Endothelial cell (in vitro differentiated cells): ENCODE results near the gene IGDCC3. TPM values are rescaled to one million over a fixed set of nuclear protein-coding genes. Genes with fewer than 3 reads are reported as not detected.
A peak's percentile ranks its signal among the peaks of the same experiment; 100 is the strongest.

Experiments
- DNase-seq: peaks from one replicate; pipeline ENCODE4 v3.0.0; 2021; ENCODE audit warnings: low spot score
- H3K27ac Mint-ChIP-seq: one replicate; pipeline ENCODE4 v1.8.0; 2021; ENCODE audit warnings: mixed read lengths, inconsistent platforms; ENCODE audit not compliant: unreplicated experiment
- H3K27me3 Mint-ChIP-seq: one replicate; pipeline ENCODE4 v1.8.0; 2021; ENCODE audit warnings: mild to moderate bottlenecking, moderate library complexity, mixed read lengths, inconsistent platforms; ENCODE audit not compliant: unreplicated experiment
- H3K36me3 Mint-ChIP-seq: one replicate; pipeline ENCODE4 v1.8.0; 2021; ENCODE audit warnings: mild to moderate bottlenecking, low read depth, mixed read lengths, inconsistent platforms; ENCODE audit not compliant: unreplicated experiment
- H3K4me1 Mint-ChIP-seq: one replicate; pipeline ENCODE4 v1.8.0; 2021; ENCODE audit warnings: mild to moderate bottlenecking, mixed read lengths, inconsistent platforms; ENCODE audit not compliant: unreplicated experiment
- H3K4me3 Mint-ChIP-seq: one replicate; pipeline ENCODE4 v1.8.0; 2021; ENCODE audit warnings: mild to moderate bottlenecking, mixed read lengths, inconsistent platforms; ENCODE audit not compliant: unreplicated experiment
- H3K9me3 Mint-ChIP-seq: one replicate; pipeline ENCODE4 v1.8.0; 2021; ENCODE audit warnings: mixed read lengths, inconsistent platforms; ENCODE audit not compliant: unreplicated experiment
- CTCF ChIP-seq: fragments of 200-600 bp; sonication (generic); IDR thresholded peaks from one replicate; pipeline ENCODE4 v1.5.0; 2021; ENCODE audit warnings: antibody characterized with exemption; ENCODE audit not compliant: unreplicated experiment
- total RNA-seq: library from RNA; stranded (reverse); fragmentation: NEBNext Ultra II Directional; extraction: Animal tissue kit (Norgen Biotek cat#: 25700); gene quantifications from one replicate; pipeline ENCODE4 v1.2.1, GENCODE V29; 2021; ENCODE audit not compliant: unreplicated experiment

Gene IGDCC3
- total RNA-seq, 1 donor from 2014 or later: 538 TPM

- Mint-ChIP-seq H3K27ac (peak overlapping the region; percentile 80), H3K4me1 (peaks cover 47% of the 10 kb centered on the region)
These were observed 34.3 kb downstream of the IGDCC3 start for GRCh38 chr15:65343374-65343981.

GRCh38 chr15:65342493-65342892 lies 35.3 kb downstream of the IGDCC3 start:
- Mint-ChIP-seq H3K36me3 (peaks cover 34% of the 10 kb centered on the region), H3K27me3 (peaks cover 15% of the 10 kb centered on the region), H3K9me3 (no peaks in the 10 kb centered on the region), H3K27ac (peak overlapping the region; percentile 80), H3K4me3 (peak overlapping the region; percentile 12), H3K4me1 (peaks cover 53% of the 10 kb centered on the region)
- DNase-seq: no peak
- TF ChIP-seq CTCF: no peak

More at GRCh38 chr15:65343374-65343981, 34.3 kb downstream of the IGDCC3 start:
- TF ChIP-seq CTCF: no peak
- H3K27me3 Mint-ChIP-seq: peaks cover 14% of the 10 kb centered on the region
- H3K36me3 Mint-ChIP-seq: peaks cover 37% of the 10 kb centered on the region
- no peaks in the 10 kb centered on the region for H3K9me3 Mint-ChIP-seq
- DNase-seq: no peak
- peak overlapping the region; percentile 12 for H3K4me3 Mint-ChIP-seq

- Mint-ChIP-seq H3K27me3 (peaks cover 25% of the 10 kb centered on the region), H3K4me3 (peak overlapping the region; percentile 68), H3K36me3 (peaks cover 23% of the 10 kb centered on the region), H3K9me3 (no peaks in the 10 kb centered on the region), H3K27ac (peak overlapping the region; percentile 74), H3K4me1 (peaks cover 62% of the 10 kb centered on the region)
- no peak for TF ChIP-seq CTCF
- peak; percentile 55 for DNase-seq
These were observed 37.9 kb downstream of the IGDCC3 start for GRCh38 chr15:65339920-65340319.

GRCh38 chr15:65339416-65339815 lies 38.4 kb downstream of the IGDCC3 start:
- peaks cover 64% of the 10 kb centered on the region for H3K4me1 Mint-ChIP-seq
- H3K27ac Mint-ChIP-seq: peak overlapping the region; percentile 74
- H3K9me3 Mint-ChIP-seq: no peaks in the 10 kb centered on the region
- H3K27me3 Mint-ChIP-seq: peaks cover 25% of the 10 kb centered on the region
- no peak for TF ChIP-seq CTCF
- H3K36me3 Mint-ChIP-seq: peaks cover 23% of the 10 kb centered on the region
- peak overlapping the region; percentile 68 for H3K4me3 Mint-ChIP-seq
- no peak for DNase-seq

- peak overlapping the region; percentile 47 for H3K4me3 Mint-ChIP-seq
- no peaks in the 10 kb centered on the region for H3K9me3 Mint-ChIP-seq
- peaks cover 70% of the 10 kb centered on the region for H3K4me1 Mint-ChIP-seq
- TF ChIP-seq CTCF: no peak
- peaks cover 23% of the 10 kb centered on the region for H3K36me3 Mint-ChIP-seq
- peak overlapping the region; percentile 72 for H3K27ac Mint-ChIP-seq
- peaks cover 25% of the 10 kb centered on the region for H3K27me3 Mint-ChIP-seq
- no peak for DNase-seq
These were observed 39.0 kb downstream of the IGDCC3 start for GRCh38 chr15:65338823-65339222.
